Pancreas (tissue), 10 donors: ENCODE results near the gene PREPL. TPM values are rescaled to one million over a fixed set of nuclear protein-coding genes. Genes with fewer than 3 reads are reported as not detected.

ENCODE experiments used
- ATAC-seq, 4 donors: fragments of 200-7000 bp; cut with Tn5 transposase; one replicate each; pipeline versions ENCODE4 v1.8.0 to v1.9.1; 2020; ENCODE audit warnings: mild to moderate bottlenecking in 4 of 4, moderate library complexity in 4 of 4
- DNase-seq, 6 donors: peaks; one replicate each; pipeline ENCODE4 v3.0.0-alpha.2; 2020
- FAIRE-seq: peaks from 2 replicates; lab custom pipeline; 2012; peaks lifted over from hg19 to GRCh38; lab: Jason Lieb, UNC
- H3K27ac ChIP-seq, 4 donors: fragments of 200-600 bp; sonication (generic); 1 replicate in 3 of 4; 2 replicates in 1 of 4; pipeline versions ENCODE4 v1.5.0 to v1.8.0; 2020
- H3K27me3 ChIP-seq, 4 donors: fragments of 200-600 bp; one replicate each; pipeline ENCODE4 v1.8.0; 2021
- H3K36me3 ChIP-seq, 3 donors: fragments of 200-600 bp; sonication (generic) in 1 of 3; one replicate each; pipeline versions ENCODE4 v1.5.0 to v1.8.0; 2020 to 2021
- H3K4me1 ChIP-seq, 3 donors: fragments of 200-600 bp; one replicate each; pipeline ENCODE4 v1.8.0; 2021
- H3K4me3 ChIP-seq, 4 donors: fragments of 200-600 bp; sonication (generic) in 2 of 4; one replicate each; pipeline versions ENCODE4 v1.5.0 to v1.8.0; 2020 to 2021
- H3K9me3 ChIP-seq, 4 donors: fragments of 200-600 bp; one replicate each; pipeline ENCODE4 v1.8.0; 2021
- WGBS, 2 donors: extraction: QIAGEN DNeasy Blood & Tissue Kit; methylation state at CpG; one replicate each; pipeline ENCODE4 v1.1.7; 2013; 5-methylcytosine and 5-hydroxymethylcytosine counted together
- intact Hi-C, 3 donors: fragments of 100-400 bp; cut with DNase I; formaldehyde crosslinking; loops; one replicate each; pipeline versions ENCODE4 v1.11.1 to v1.14.2; 2022
- polyA plus RNA-seq, 2 donors: library from polyadenylated mRNA; stranded (reverse); fragments of 200-250 nt; gene quantifications; one replicate each; pipeline ENCODE4 v1.2.3, GENCODE V29; 2013
- total RNA-seq, 6 donors: library from RNA; stranded (reverse); fragmentation: NEBNext Ultra II Directional in 4 of 6; extraction: Animal tissue kit (Norgen Biotek cat#: 25700) in 4 of 6; gene quantifications; one replicate each; pipeline versions ENCODE4 v1.2.1 to v1.2.4, GENCODE V29; 2021 to 2023
- TF ChIP-seq, protein P1 (sequence below), 4 donors: fragments of 200-600 bp; sonication (generic) in 3 of 4; IDR thresholded peaks; one replicate each; pipeline versions ENCODE4 v1.5.0 to v1.8.0; 2021; ENCODE audit warnings: antibody characterized with exemption in 4 of 4
- donor health status: healthy with polysubstance abuse.
- donor health status: DM: no; HTN: no; CAD: no; lungs with moderate emphysema.
- donor health status: DM: no; HTN: no; CAD: no.
- donor health status: control.
- donor health status: control.
- donor health status: Bipolar disorder and iron deficiency.
- donor health status: DM: yes; HTN: yes; CAD: no.
- donor health status: DM: no; HTN: no; CAD: no.
- donor health status: DM: no; HTN: no; CAD: no.
- donor health status: DM: yes; HTN: yes; CAD: no.

PREPL gene
- total and polyA plus RNA-seq, 8 donors: 5.5 to 32.2 (median 18.5) TPM

DNA sequence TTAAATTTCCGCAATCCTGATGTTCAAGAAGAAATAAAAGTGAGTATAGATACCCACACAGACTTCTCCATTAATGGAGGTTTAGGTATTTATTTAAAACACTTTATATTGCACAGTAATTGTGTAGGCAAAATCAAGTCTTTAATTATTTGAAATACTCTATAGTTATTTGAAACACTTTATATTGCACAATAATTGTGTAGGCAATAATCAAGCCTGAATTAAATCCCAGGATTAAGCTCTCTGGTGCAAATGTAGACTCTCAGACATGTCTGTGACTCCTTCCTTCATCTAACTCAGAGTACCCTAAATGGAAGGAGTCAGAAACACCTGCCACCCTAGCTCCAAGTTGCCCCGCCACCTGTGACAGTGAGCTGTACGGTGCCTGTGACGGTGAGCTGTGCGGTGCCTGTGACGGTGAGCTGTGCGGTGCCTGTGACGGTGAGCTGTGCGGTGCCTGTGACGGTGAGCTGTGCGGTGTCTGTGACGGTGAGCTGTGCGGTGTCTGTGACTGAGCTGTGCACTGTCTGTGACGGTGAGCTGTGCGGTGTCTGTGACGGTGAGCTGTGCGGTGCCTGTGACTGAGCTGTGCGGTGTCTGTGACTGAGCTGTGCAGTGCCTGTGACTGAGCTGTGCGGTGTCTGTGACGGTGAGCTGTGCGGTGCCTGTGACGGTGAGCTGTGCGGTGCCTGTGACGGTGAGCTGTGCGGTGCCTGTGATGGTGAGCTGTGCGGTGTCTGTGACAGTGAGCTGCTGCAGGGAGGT lies 75.0 kb downstream of the PREPL start:
- TF ChIP-seq, protein P1, sequence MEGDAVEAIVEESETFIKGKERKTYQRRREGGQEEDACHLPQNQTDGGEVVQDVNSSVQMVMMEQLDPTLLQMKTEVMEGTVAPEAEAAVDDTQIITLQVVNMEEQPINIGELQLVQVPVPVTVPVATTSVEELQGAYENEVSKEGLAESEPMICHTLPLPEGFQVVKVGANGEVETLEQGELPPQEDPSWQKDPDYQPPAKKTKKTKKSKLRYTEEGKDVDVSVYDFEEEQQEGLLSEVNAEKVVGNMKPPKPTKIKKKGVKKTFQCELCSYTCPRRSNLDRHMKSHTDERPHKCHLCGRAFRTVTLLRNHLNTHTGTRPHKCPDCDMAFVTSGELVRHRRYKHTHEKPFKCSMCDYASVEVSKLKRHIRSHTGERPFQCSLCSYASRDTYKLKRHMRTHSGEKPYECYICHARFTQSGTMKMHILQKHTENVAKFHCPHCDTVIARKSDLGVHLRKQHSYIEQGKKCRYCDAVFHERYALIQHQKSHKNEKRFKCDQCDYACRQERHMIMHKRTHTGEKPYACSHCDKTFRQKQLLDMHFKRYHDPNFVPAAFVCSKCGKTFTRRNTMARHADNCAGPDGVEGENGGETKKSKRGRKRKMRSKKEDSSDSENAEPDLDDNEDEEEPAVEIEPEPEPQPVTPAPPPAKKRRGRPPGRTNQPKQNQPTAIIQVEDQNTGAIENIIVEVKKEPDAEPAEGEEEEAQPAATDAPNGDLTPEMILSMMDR (IDR thresholded peaks at IDR 0.05): no peak
- Histone ChIP-seq H3K36me3 (no peaks in the 10 kb centered on the region), H3K9me3 (no peaks in the 10 kb centered on the region), H3K4me3 (no peak overlapping the region), H3K27ac (peak overlapping the region in 2 of 4 donors; percentile 46 to 48), H3K4me1 (peaks cover 17 to 32% (median 24%) of the 10 kb centered on the region in 3 donors), H3K27me3 (no peaks in the 10 kb centered on the region)
- WGBS, 2 donors: 73 to 76% methylated on average over 26 of the region's 26 CpGs
- DNase-seq (no peak), ATAC-seq (no peak), FAIRE-seq (no peak)
- intact Hi-C loops: no loop called here

DNA sequence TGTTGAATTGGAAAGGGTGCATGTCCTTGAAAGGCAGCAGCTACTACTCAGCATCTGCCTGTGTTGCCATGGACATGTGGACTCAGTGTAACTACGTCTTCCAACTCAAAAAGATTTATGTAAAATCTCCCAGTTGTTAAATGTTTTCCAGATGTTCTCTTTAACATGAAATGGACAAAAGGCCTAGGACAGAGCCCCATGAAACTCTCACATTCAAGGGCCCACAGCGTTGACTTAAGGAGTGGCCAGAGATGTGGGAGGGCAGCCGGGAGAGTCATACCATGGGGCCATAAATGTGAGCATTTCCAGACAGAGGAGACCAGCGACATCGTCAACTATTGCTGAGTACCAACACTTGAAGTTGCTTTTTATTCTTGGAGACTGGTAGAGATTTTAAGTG lies 76.1 kb downstream of the PREPL start:
- FAIRE-seq (no peak), ATAC-seq (no peak), DNase-seq (no peak)
- peak overlapping the region in 2 of 4 donors; percentile 19 to 35 for H3K27ac ChIP-seq
- H3K4me3 ChIP-seq: no peak overlapping the region
- intact Hi-C loops: no loop called here
- no peaks in the 10 kb centered on the region for H3K36me3 ChIP-seq
- H3K9me3 ChIP-seq: no peaks in the 10 kb centered on the region
- TF ChIP-seq, protein P1 (IDR thresholded peaks at IDR 0.05): no peak
- H3K27me3 ChIP-seq: no peaks in the 10 kb centered on the region
- WGBS, 2 donors: 85% methylated on average over 5 of the region's 5 CpGs
- peaks cover 7 to 26% (median 12%) of the 10 kb centered on the region in 3 donors for H3K4me1 ChIP-seq

DNA sequence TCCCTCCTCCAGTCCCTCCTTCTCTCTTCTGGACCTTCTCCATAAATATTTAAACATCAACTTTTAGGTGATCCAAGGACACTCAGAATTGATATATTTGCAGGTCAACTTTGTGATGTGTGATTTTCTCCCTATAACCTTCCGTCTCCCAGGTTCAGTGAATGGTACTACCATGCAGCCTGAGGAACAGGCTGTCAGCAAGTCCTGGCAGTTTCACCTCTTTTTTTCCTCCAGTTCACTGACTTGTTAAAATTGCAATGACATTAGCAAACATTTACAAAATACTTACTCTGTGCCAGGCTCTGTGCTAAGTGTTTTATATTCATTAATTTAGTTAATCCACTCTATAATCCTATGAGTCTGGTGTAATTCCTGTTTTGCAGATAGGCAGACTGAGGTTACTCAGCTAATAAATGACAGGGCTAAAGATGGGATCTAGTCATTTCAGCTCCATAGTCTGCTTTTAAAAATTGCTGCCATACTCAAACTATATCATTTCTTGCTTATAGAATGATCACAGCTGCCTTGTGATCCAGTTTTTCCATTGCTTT lies 78.1 kb downstream of the PREPL start:
- no peak for FAIRE-seq
- DNase-seq: no peak
- Histone ChIP-seq H3K4me1 (peaks cover 7 to 26% (median 10%) of the 10 kb centered on the region in 3 donors), H3K27me3 (no peaks in the 10 kb centered on the region), H3K9me3 (no peaks in the 10 kb centered on the region), H3K27ac (peak overlapping the region in 2 of 4 donors; percentile 31 to 55), H3K36me3 (no peaks in the 10 kb centered on the region), H3K4me3 (no peak overlapping the region)
- TF ChIP-seq, protein P1 (IDR thresholded peaks at IDR 0.05): no peak
- WGBS, 2 donors: 16 to 49% methylated on average over 1 of the region's 1 CpG
- intact Hi-C loops: no loop called here
- peak in 3 of 4 donors; percentile 22 to 48 (median 47) for ATAC-seq

DNA sequence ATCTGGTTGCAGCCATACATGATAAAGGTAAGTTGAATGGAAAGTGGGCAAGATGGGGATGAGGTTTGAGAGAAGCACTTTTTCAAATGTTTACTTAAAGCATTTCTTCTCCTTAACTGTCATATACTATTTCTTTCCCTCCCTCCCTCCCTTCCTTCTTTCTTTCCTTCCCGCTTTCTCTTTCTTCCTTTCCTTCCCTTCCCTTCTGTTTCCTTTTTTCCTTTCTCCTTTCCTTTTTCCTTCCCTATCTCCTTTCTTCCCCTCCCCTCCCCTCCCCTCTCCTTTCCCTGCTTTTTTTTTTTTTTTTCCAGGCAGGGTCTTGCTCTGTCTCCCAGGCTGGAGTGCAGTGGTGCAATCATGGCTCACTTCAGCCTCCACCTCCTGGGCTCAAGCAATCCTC lies 80.4 kb downstream of the PREPL start:
- Histone ChIP-seq H3K4me3 (no peak overlapping the region), H3K4me1 (peaks cover 0 to 10% (median 2%) of the 10 kb centered on the region in 3 donors), H3K27ac (peak overlapping the region in 1 of 4 donors; percentile 23), H3K9me3 (no peaks in the 10 kb centered on the region), H3K27me3 (no peaks in the 10 kb centered on the region), H3K36me3 (no peaks in the 10 kb centered on the region)
- TF ChIP-seq, protein P1 (IDR thresholded peaks at IDR 0.05): no peak
- DNase-seq (no peak), ATAC-seq (no peak), FAIRE-seq (no peak)
- 88 to 91% methylated on average over 1 of the region's 1 CpG for WGBS, 2 donors
- intact Hi-C loops: no loop called here

DNA sequence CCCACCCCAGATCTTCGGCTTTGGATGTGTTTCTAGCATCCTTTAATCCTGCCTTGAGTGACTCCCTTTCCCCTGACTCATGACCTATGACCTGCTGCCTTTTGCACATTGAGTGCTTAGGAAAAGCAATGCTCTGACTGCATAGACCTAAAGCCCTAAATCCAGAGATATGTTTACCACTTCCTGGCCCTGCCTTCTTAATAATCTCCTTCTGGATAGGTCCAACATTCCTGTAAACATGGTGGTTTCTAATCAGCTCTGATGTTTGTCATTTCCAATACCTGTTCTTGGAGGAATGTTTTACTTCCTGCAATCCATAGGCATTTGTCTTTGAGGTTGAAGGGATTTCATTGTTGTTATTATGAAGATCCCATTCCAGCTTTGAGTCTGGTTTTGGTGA lies 83.8 kb downstream of the PREPL start:
- TF ChIP-seq, protein P1 (IDR thresholded peaks at IDR 0.05): no peak
- H3K4me1 ChIP-seq: no peaks in the 10 kb centered on the region
- FAIRE-seq (no peak), ATAC-seq (peak in 2 of 4 donors; percentile 45 to 49), DNase-seq (no peak)
- H3K27ac ChIP-seq: peak overlapping the region in 3 of 4 donors; percentile 4 to 82 (median 81)
- WGBS, 2 donors: 36 to 68% methylated on average over 1 of the region's 1 CpG
- intact Hi-C loops: no loop called here
- peak overlapping the region in 2 of 4 donors; percentile 31 to 36 for H3K4me3 ChIP-seq
- H3K36me3 ChIP-seq: no peaks in the 10 kb centered on the region
- H3K9me3 ChIP-seq: no peaks in the 10 kb centered on the region
- no peaks in the 10 kb centered on the region for H3K27me3 ChIP-seq
